ENCODE measurements around the gene ATP6V1B1. TPM values are rescaled to one million over a fixed set of nuclear protein-coding genes. Genes with fewer than 3 reads are reported as not detected.

ATP6V1B1 gene
- total and polyA plus RNA-seq, 2 of the 13 experiments (the other 11 are each of a cell fraction or from before 2014, with no cell fraction given): 0.58 to 1.6 TPM

Small RNA genes within 50 kb of the gene (small RNA-seq; reads per million reads assigned to genes)
- 0 to 0.10 (median 0) reads per million in 3 experiments for gene RF02272 (ENCODE audit: insufficient read depth in 2 of 3, insufficient read length in 3 of 3, low read depth in 2 of 3, low replicate concordance in 1 of 3)
- gene RN7SL160P (ENCODE audit: insufficient read depth in 2 of 3, insufficient read length in 3 of 3, low read depth in 2 of 3, low replicate concordance in 1 of 3): 0 reads per million in 3 experiments

Other genes starting within 250 kb of the ATP6V1B1 start
- 0.13 TPM in 1 of 2 replicates, not detected in the other for gene ADD2, start 167.7 kb upstream of the ATP6V1B1 start, total RNA-seq (2016; rRNA removed; fragmentation: Illumina TruSeq; extraction: Trizol)
- 0.05 and 0.07 TPM in 2 replicates for gene ADD2, start 167.7 kb upstream of the ATP6V1B1 start, polyA plus RNA-seq (2011; rRNA removed)
- gene FIGLA, start 145.3 kb upstream of the ATP6V1B1 start, total RNA-seq (2016; rRNA removed; fragmentation: Illumina TruSeq; extraction: Trizol): not detected in 2 replicates
- not detected in 2 replicates for gene FIGLA, start 145.3 kb upstream of the ATP6V1B1 start, polyA plus RNA-seq (2011; rRNA removed)
- 0.13 TPM in 2 replicates for gene CLEC4F, start 115.3 kb upstream of the ATP6V1B1 start, total RNA-seq (2016; rRNA removed; fragmentation: Illumina TruSeq; extraction: Trizol)
- gene CLEC4F, start 115.3 kb upstream of the ATP6V1B1 start, polyA plus RNA-seq (2011; rRNA removed): 0.12 and 0.14 TPM in 2 replicates
- gene CD207, start 100.1 kb upstream of the ATP6V1B1 start, total RNA-seq (2016; rRNA removed; fragmentation: Illumina TruSeq; extraction: Trizol): 0.09 and 0.27 TPM in 2 replicates
- 0.13 and 0.15 TPM in 2 replicates for gene CD207, start 100.1 kb upstream of the ATP6V1B1 start, polyA plus RNA-seq (2011; rRNA removed)
- 3.9 and 4.1 TPM in 2 replicates for gene VAX2, start 35.3 kb upstream of the ATP6V1B1 start, total RNA-seq (2016; rRNA removed; fragmentation: Illumina TruSeq; extraction: Trizol)
- 2.1 and 3.0 TPM in 2 replicates for gene VAX2, start 35.3 kb upstream of the ATP6V1B1 start, polyA plus RNA-seq (2011; rRNA removed)
- not detected in 2 replicates for gene ANKRD53, start 42.7 kb downstream of the ATP6V1B1 start, total RNA-seq (2016; rRNA removed; fragmentation: Illumina TruSeq; extraction: Trizol)
- 0.12 and 0.15 TPM in 2 replicates for gene ANKRD53, start 42.7 kb downstream of the ATP6V1B1 start, polyA plus RNA-seq (2011; rRNA removed)
- 36.0 and 43.8 TPM in 2 replicates for gene TEX261, start 59.0 kb downstream of the ATP6V1B1 start, total RNA-seq (2016; rRNA removed; fragmentation: Illumina TruSeq; extraction: Trizol)
- gene TEX261, start 59.0 kb downstream of the ATP6V1B1 start, polyA plus RNA-seq (2011; rRNA removed): 68.7 and 78.7 TPM in 2 replicates
- 29.8 and 35.2 TPM in 2 replicates for gene NAGK, start 132.7 kb downstream of the ATP6V1B1 start, total RNA-seq (2016; rRNA removed; fragmentation: Illumina TruSeq; extraction: Trizol)
- gene NAGK, start 132.7 kb downstream of the ATP6V1B1 start, polyA plus RNA-seq (2011; rRNA removed): 24.4 and 32.1 TPM in 2 replicates
- 56.1 and 66.9 TPM in 2 replicates for gene MCEE, start 194.3 kb downstream of the ATP6V1B1 start, total RNA-seq (2016; rRNA removed; fragmentation: Illumina TruSeq; extraction: Trizol)
- 23.5 and 32.0 TPM in 2 replicates for gene MCEE, start 194.3 kb downstream of the ATP6V1B1 start, polyA plus RNA-seq (2011; rRNA removed)
- gene MPHOSPH10, start 194.7 kb downstream of the ATP6V1B1 start, total RNA-seq (2016; rRNA removed; fragmentation: Illumina TruSeq; extraction: Trizol): 137 and 201 TPM in 2 replicates
- gene MPHOSPH10, start 194.7 kb downstream of the ATP6V1B1 start, polyA plus RNA-seq (2011; rRNA removed): 21.4 and 37.8 TPM in 2 replicates

Data from HepG2 (cell line).